Measurements from ENCODE around the gene ABLIM1. TPM values are rescaled to one million over a fixed set of nuclear protein-coding genes. Genes with fewer than 3 reads are reported as not detected.

ABLIM1 gene
- 152 and 264 TPM in 2 replicates for total RNA-seq

GRCh38 chr10:114658175-114658574 is at the start of gene ABLIM1:
Gene ABLIM1, minus strand, starts transcription at chr10:114658275. Its CDS starts 75 bp downstream, at chr10:114658200.
- TF ChIP-seq CTCF (IDR thresholded peaks at IDR 0.05; ENCODE audit: insufficient read depth, low read length, severe bottlenecking): no peak
- Histone ChIP-seq H3K27me3 (ENCODE audit: control insufficient read depth, insufficient read depth, low read length) (peaks cover 2% of the 10 kb centered on the region), H3K4me3 (ENCODE audit: low read depth, low read length) (no peak within 1 kb of the TSS), H3K36me3 (ENCODE audit: control insufficient read depth, insufficient read depth, low read length) (no peaks in the 10 kb centered on the region)
- DNase-seq (ENCODE audit: low read depth): no peak
- no peak for FAIRE-seq

- Histone ChIP-seq H3K27me3 (ENCODE audit: control insufficient read depth, insufficient read depth, low read length) (no peaks in the 10 kb centered on the region), H3K36me3 (ENCODE audit: control insufficient read depth, insufficient read depth, low read length) (no peaks in the 10 kb centered on the region), H3K4me3 (ENCODE audit: low read depth, low read length) (no peak overlapping the region)
- FAIRE-seq (no peak), DNase-seq (ENCODE audit: low read depth) (no peak)
- no peak for TF ChIP-seq CTCF (IDR thresholded peaks at IDR 0.05; ENCODE audit: insufficient read depth, low read length, severe bottlenecking)
Observed at GRCh38 chr10:114706458-114707055, 48.5 kb upstream of the ABLIM1 start.

- FAIRE-seq (no peak), DNase-seq (ENCODE audit: low read depth) (no peak)
- Histone ChIP-seq H3K27me3 (ENCODE audit: control insufficient read depth, insufficient read depth, low read length) (no peaks in the 10 kb centered on the region), H3K4me3 (ENCODE audit: low read depth, low read length) (no peak overlapping the region), H3K36me3 (ENCODE audit: control insufficient read depth, insufficient read depth, low read length) (no peaks in the 10 kb centered on the region)
- no peak for TF ChIP-seq CTCF (IDR thresholded peaks at IDR 0.05; ENCODE audit: insufficient read depth, low read length, severe bottlenecking)
Observed at GRCh38 chr10:114704679-114705078, 46.6 kb upstream of the ABLIM1 start.

GRCh38 chr10:114703377-114704107 is 45.5 kb upstream of the ABLIM1 start:
- peak; percentile 31 for DNase-seq (ENCODE audit: low read depth)
- Histone ChIP-seq H3K4me3 (ENCODE audit: low read depth, low read length) (no peak overlapping the region), H3K27me3 (ENCODE audit: control insufficient read depth, insufficient read depth, low read length) (no peaks in the 10 kb centered on the region), H3K36me3 (ENCODE audit: control insufficient read depth, insufficient read depth, low read length) (no peaks in the 10 kb centered on the region)
- peak; percentile 61 for TF ChIP-seq CTCF (IDR thresholded peaks at IDR 0.05; ENCODE audit: insufficient read depth, low read length, severe bottlenecking)
- no peak for FAIRE-seq

GRCh38 chr10:114698271-114699061 is 40.4 kb upstream of the ABLIM1 start:
- TF ChIP-seq CTCF (IDR thresholded peaks at IDR 0.05; ENCODE audit: insufficient read depth, low read length, severe bottlenecking): no peak
- Histone ChIP-seq H3K4me3 (ENCODE audit: low read depth, low read length) (no peak overlapping the region), H3K36me3 (ENCODE audit: control insufficient read depth, insufficient read depth, low read length) (peaks cover 1% of the 10 kb centered on the region), H3K27me3 (ENCODE audit: control insufficient read depth, insufficient read depth, low read length) (no peaks in the 10 kb centered on the region)
- no peak for FAIRE-seq
- DNase-seq (ENCODE audit: low read depth): no peak
